NCI-H2081 treated with DMSO at 0.1 percent for 48 hours (cell line): ENCODE results near the gene VIPR2.

Source experiments
- DNase-seq: peaks from one replicate; lab custom pipeline; 2025; lab: John Stamatoyannopoulos, UW

The VIPR2 gene

DNA sequence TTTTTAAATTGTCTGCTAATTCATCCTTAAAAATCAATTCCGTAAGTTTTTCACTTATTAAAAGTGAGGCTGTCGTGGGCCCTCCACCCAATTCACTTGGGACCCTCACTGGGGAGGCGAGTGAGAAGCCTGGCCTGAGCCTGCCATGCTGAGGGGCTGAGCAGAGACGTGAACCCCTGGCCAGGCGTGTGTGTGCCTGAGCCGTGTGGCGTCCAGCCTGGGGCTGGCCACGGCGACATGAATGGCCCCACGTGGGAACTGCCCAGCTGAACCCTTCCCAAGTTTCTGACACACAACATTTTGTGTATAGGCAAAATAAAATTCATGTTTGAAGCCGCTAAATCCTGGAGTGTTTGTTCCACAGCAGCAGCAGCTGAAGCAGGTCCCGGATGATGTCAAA, 13.0 kb upstream of the VIPR2 start:
- DNase-seq = no peak

DNA sequence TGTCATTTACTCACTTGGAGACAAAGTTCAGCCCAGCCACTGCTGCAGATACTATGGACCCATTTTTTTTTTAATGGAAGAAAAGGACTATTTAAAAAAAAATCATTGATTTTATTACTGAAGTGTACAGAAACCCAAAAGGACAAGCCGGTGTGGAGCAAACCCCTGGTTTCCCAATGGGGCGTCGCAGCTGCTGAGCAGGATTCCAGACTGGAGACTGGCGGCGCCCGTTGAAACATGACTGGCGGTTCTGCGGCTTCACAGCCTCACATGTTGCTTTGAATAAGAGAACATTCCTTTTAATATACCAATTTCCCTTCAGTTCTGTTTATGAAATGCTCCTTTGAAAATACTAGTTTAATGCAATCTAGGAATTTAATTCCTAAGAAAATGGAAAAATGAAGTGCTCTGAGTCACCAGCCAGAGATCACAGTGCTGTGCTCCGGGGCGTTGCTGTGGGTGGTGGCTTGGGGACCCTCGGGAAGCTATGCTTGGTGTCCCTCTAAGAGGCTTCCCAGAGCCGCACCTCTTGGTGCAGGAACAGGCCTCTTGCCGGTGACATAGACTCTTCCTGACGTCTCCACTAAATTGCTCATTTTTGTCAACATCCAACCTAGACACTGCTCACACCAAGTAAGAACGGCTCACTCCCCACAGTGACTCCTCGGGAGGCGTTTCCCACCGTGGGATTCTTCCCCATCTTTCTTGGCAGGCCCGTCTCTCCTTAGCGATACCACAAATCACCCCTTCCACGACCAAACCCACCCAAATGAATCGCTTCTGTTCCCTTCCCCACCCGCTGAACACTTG, 12.0 kb upstream of the VIPR2 start:
- no peak for DNase-seq

- DNase-seq = no peak
These were observed 10.7 kb upstream of the VIPR2 start for GRCh38 chr7:159155410-159155809.

GRCh38 chr7:159154243-159154642, 9.6 kb upstream of the VIPR2 start:
- DNase-seq = no peak

DNA sequence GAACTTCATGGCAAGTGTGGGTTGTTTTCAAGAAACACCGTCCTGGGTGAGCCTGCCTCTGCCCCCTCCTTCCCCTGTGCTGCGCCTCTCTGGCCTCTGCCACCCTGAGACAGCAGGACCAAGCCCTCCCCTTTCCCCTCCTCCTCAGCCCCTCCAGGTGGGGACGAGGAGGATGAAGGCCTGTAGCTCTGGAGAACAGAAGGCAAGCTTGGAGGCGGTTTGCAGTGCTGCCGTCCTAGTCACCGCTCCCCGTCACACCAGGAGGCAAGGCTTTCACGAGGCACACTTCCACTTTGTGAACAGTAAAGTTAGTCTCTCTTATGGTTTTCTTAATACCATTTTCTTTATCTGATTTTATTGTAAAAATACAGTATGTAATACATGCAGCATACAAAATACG, 8.8 kb upstream of the VIPR2 start:
- DNase-seq = no peak

DNA sequence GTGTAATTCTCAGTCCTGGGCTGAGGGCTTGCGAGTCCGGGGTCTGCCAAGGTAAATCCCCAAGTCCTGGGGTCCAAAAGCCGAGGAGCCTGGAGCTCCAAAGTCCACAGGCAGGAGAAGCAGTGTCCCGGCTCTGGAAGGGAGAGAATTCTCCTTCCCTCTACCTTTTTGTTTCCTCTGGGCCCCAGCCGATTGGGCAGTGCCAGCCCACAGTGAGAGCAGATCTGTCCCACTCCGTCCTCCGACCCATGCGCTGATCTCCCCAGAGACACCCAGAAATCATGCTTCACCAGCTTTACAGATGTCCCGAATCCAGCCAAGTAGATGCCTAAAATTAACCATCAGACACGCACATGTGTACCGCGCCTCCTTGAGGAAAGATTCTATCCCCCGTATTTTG, 8.1 kb upstream of the VIPR2 start:
- DNase-seq = no peak

DNA sequence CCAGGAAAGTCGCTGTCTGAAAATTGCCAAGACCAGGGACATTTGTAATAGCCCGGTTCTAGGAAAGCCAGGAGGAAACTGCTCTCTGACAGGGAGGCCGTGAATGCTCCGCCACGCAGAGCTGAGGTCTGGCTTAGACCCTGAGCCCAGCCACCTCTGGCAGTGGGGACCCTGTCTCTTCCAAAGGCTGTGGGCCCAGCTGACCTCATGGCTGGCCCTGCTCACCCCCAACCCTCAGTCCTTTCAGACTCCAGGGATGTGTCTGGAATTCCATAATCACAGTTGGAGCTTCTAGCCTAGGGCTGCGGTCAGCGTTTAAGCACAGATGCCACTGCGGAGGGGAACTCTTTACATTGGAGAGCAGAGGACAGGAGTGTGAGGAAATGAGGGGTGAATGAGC, 6.6 kb upstream of the VIPR2 start:
- DNase-seq = no peak

GRCh38 chr7:159149488-159149887, 4.8 kb upstream of the VIPR2 start:
- no peak for DNase-seq

- no peak for DNase-seq
These were observed 4.0 kb upstream of the VIPR2 start for GRCh38 chr7:159148430-159149395.

- DNase-seq = no peak
These were observed 3.0 kb upstream of the VIPR2 start for GRCh38 chr7:159147687-159148086.

DNA sequence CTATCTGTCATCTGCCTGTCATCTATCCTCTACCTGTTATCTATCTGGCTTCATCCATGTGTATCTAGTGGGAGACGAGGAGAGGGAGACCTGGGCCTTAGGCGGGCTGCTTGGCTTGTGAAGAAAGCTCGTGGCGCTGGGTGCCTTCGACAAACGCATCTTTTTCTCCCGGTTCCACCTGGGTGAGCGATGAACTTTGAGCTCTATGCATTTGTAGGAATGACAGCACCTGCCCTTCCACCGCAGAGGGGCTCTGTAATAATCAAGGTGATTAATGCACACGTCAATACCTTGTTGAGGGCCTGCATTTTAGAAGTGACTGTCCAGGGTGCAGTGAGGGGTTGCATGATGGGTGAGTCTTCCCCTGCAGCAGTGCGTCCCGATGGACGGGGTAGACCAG, 2.6 kb upstream of the VIPR2 start:
- no peak for DNase-seq

DNA sequence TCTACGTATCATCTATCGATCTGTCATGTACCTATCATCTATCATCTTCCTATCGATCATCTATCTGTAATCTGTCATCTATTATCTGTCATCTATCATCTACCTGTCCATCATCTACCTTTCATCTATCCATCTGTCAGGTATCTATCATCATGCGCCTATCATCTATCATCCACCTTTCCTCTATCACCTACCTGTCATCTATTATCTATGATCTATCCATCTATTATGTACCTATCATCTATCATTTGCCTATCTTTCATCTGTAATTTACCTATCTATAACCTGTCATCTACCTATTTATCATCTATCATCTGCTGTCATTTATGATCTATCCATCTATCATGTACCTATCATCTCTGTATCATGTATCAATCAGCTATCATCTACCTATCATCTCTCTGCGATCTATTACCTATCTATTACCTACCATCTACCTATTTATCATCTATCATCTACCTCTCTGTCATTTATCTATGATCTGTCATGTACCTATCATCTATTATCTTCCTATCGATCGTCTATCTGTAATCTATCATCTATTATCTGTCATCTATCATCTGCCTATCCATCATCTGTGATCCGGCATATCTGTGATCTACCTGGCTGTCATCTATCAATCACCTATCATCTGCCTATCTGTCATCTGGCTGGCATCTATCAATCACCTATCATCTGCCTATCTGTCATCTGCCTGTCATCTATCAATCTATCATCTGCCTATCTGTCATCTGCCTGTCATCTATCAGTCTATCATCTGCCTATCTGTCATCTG, 1.6 kb upstream of the VIPR2 start:
- no peak for DNase-seq

DNA sequence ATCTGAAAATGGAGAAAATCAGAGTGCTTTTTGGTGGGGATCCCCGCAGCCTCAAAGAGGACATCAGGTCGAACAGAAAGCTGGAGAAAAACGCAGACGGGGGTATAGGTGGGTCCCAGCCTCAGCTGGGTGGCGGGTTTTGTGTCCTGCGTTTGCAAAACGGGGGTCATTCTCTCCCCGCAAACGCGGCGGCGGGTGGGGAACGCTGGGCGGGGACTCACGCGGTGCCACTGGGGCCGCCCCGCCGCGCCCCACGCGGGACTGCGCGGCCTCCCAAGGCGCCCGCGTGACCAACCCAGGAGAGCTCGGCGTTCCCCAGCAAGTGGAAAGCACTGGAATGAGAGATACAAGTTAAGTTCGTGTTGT, 806 bp upstream of the VIPR2 start:
- no peak for DNase-seq

GRCh38 chr7:159143780-159144757, 598 bp downstream of the VIPR2 start:
- no peak for DNase-seq

DNA sequence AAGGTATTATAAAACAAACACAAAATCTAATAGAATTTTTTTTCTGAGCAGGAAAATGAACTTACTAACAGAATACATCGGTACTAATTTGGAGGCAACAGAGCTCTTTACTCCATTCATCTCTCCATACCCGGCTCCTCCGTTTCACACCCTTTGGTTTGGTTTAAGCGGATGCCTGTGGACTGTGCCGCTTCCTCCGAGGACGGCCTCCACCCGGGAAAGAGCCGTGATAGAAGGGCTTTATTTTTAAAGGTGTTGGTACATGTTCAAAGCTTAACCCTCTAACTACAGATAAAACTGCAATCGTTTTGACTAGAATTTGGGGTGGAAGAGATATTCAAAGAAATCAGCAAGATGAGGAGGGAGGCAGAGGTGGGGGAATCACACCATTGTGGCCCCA, 1.9 kb downstream of the VIPR2 start:
- DNase-seq = no peak

DNA sequence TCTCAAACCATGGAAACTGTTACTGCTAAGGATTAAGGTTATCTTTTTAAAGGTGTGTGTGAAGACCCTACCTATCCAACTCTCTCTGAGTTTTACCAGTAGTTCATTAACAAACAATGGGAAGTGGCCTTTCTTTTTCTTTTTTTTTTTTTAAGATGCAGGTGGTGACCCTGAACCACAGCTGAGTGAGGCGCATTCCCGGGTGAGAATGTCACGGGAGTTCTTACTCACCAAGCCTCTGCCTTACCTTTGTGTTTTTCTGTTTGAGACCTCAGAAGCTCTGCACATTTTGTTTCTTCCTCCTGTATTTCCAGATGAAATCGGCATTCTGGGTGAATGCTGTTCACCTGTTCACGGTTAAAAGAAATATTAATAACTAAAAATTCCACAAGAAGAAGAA, 2.5 kb downstream of the VIPR2 start:
- DNase-seq = no peak

DNA sequence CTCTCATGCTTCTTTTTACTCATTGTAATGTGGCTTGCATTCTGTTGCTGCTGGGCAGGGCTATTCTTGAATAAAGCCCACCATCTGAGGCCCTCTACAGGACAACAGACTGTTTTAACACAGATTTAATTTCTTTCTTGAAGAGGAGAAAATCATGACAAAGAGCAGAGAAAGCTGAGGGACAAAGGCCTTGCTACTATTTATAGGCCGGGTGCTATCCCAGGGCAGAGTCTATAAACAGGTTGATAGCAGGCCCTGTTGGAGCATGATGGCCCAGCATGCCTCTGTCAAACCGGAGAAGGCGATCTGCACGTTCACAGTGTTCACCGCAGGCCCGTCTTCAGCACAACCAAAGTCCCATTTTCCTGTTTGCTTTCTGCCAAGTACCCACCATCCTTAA, 3.0 kb downstream of the VIPR2 start:
- no peak for DNase-seq

- no peak for DNase-seq
These were observed 3.5 kb downstream of the VIPR2 start for GRCh38 chr7:159141167-159141566.

GRCh38 chr7:159140170-159140910, 4.3 kb downstream of the VIPR2 start:
- no peak for DNase-seq

- DNase-seq = no peak
These were observed 5.0 kb downstream of the VIPR2 start for GRCh38 chr7:159139639-159140038.

DNA sequence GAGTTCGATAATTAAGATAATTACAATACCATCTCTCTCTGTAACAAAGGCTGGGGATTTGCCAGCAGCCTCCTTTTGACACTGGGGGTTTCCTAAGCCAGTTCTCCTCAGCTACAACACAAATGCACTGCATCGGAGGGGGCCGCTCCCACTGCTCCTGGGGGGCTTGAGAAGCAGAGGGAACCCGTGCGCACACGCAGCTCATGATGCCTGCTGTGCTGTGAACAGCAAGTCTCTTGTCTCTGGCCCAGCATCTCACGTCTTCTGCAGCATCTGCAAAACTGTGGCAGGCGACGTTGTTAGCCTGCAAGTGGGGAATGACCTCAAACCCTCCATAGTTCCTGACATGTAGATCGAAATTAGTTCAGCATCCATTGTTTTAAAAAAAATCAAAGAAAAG, 5.5 kb downstream of the VIPR2 start:
- no peak for DNase-seq
